GM19099 (cell line): ENCODE measurements around the gene ZNF638.

ENCODE experiments used
- POLR2A ChIP-seq: IDR thresholded peaks from 3 replicates; pipeline ENCODE4 v1.6.1; 2011; ENCODE audit warnings: low read depth; ENCODE audit not compliant: insufficient read length; ENCODE audit errors: extremely low read depth

ZNF638 gene

DNA sequence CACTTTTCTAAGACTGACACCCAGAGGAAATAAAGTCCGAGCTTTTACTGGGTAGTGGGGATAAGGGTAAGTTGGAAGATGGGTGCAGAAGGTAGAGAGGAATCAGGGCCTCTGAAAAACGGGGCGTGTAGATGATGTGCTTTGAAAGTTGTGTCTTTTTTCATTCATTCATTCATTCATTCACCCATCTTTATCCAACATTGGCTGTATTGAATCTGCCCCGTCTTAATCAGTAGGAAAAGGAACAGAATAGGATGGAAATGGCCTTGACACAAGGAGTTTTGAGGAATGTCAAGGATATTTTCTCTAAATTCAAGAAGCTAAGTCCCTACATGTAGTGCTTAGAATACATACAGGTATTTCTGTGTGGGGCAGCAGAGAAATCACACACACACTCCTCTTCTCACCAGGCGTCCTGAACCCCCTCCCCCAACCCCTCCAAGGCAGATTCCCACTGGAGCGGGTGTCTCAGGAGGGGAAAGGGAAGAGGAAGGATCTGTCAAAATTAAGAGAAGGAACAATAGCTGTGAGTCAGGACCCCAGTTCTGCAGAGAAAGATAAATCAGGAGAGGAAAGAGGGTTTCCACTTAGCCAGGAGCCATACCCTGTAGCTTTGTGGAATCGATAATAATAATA, 135.7 kb downstream of the ZNF638 start:
- no peak for TF ChIP-seq POLR2A

DNA sequence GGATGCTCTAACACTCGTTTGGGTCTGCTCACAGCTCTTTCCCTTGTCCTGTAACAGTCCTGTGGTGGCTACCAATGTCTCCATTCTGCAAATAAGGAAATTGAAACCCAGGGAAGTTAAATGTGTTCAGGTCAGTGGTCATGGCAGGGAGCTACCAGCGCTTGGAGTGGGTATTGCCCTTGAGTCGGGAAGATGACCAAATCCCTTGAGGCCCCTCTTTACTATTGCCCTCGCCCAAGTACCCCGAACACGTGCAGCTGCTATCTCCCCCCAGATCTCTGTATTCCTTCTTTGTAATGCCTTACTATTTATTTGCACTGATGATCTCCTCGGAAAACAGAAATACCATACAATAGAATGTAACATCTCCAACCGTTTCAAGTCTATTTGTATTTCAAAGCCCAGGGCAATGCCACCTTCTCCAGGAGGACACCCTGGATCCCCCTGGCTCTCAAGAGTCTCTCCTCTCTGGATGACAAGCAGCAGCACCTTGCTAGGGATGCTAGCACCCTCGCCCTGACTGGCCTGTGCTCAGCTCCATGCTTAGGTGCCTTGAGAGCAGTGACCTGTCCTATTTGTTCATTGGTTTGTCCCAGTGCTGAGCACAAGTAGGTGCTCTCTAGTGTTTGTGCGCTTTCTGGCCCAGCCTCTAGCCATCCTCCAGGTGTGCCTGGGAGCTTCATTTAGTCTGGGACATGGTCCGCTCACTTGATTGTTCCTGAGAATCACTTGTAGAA, 136.9 kb downstream of the ZNF638 start:
- TF ChIP-seq POLR2A: no peak

DNA sequence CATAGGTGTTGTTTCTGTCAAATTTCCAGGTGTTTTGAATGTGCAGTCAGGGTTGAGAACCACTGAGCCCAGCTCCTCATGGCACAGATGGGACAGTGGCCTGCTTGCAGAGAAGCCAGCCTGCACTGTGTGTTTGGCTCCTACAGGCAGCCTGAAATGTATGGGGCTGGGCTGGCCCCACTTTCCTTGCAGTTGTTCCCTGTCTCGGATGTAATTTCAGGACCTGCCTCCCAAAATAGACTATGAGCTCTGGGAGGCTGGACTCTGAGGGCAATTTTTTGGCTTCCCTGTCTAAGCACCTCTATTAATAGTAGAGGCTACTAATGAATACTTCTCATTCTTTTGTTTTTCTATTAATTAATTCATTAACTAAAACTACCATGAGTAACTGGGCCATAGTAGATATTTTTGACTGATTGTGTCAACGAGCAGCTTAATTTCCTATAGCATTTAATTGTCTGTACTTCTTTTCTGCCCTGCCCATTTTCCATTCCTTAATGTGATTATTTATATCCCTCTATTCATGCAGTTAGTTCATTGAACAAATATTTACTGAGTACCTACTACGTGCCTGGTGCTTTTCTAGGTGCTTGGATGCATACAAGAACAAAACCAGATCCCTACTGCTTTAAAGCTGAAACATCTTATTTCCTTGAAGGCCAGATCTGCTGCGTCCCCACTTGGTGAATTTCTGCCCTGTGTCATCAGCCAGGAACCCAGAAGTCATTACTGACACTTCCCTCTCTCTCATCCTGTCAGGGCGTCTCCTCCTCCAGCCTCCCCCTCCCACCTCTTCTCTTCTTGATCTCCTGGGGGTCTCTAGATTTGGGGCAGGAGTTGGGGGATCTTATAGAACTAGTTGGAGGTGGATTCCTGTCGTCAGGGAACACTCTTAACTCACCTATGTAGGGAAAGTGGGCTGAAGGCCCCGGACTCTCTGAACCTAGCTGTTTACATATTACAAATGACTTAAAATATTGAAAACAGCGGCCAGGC, 138.1 kb downstream of the ZNF638 start:
- TF ChIP-seq POLR2A: no peak

DNA sequence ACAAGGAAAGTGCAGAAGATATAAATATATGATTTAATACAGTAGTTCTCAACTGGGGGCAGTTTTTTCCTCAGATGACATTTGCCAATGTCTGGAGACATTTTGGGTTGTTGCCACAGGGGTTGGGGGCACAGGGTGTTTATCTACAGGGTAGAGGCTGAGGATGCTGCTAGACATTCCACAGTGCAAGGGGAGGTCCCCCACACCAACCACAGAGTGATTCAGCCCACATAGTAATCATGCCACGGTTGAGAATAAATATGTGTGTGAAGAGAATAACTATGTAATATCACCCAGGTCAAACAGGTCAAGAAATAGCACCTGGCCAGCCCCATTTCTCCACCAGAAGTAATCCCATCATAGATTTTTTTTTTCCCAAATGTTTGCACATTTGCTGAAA, 139.7 kb downstream of the ZNF638 start:
- TF ChIP-seq POLR2A: no peak

DNA sequence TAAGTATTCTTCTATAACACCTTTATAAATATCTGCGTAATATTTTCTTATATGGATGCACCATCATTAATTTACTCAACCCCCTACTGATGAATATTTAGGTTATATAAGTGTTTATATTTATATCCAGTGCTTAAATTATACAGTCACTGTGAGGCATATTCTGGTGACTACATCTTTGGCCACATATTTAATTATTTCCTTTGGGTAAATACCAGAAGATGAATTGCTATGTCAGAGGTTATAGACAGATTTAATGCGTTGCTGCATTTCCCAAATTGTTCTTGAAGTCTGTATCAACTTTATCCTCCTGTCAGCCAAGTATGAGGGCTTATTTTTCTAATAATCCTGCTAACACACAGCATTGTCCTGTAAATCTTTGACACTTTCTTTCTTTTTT, 140.4 kb downstream of the ZNF638 start:
- no peak for TF ChIP-seq POLR2A

DNA sequence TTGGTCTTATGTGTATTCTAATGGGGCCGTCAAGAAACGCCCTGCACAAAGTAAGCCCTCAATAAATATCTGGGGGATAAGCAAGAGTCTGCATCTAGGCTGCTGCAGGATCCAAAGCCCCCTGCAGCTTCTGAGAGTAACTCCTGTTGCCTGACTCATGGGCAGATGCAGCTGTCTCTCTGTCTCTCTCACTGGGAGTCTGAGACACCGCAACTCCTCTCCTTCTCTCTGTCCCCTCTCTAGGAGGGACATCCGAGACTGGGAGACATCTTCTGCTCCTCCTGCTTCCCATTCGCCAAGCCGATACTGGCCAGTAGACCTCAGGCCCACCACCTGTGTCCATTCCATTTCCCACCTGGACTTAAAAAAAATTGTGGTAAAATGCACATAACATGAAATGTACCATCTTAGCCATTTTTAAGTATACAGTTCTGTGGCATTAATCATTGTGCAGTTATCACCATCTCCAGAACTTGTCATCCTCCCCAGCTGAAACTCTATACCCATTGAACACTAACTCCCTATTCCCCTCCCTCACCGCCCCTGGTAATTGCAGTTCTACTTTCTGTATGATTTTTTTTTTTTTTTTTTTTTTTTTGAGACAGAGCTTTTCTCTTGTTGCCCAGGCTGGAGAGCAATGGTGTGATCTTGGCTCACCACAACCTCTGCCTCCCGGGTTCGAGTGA, 141.9 kb downstream of the ZNF638 start:
- no peak for TF ChIP-seq POLR2A

DNA sequence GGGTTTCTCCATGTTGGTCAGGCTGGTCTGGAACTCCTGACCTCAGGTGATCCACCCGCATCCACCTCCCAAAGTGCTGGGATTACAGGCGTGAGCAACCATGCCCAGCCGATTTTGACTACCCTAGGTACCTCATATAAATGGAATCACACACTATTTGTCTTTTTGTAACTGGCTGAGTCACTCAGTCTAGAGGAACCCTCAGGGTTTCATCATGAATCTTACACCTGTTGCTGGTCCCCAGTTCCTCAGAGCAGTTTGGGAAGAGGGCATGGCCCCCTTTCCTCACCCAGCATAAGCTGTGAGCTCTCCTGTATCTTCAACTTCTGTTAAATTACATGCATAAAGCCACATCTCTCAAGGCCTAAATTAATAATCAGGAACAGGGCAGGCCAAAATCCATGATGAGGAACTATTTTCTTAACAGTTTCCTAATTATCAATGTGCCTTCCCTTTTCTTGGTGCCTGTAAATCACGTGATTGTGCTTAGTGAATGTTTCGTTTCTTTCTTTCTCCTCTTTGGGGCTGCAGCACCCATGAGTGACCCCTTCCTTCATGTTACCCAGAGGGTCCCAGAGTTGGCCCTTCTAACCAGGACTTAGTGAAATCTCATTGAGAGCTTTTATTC, 142.6 kb downstream of the ZNF638 start:
- TF ChIP-seq POLR2A: no peak

DNA sequence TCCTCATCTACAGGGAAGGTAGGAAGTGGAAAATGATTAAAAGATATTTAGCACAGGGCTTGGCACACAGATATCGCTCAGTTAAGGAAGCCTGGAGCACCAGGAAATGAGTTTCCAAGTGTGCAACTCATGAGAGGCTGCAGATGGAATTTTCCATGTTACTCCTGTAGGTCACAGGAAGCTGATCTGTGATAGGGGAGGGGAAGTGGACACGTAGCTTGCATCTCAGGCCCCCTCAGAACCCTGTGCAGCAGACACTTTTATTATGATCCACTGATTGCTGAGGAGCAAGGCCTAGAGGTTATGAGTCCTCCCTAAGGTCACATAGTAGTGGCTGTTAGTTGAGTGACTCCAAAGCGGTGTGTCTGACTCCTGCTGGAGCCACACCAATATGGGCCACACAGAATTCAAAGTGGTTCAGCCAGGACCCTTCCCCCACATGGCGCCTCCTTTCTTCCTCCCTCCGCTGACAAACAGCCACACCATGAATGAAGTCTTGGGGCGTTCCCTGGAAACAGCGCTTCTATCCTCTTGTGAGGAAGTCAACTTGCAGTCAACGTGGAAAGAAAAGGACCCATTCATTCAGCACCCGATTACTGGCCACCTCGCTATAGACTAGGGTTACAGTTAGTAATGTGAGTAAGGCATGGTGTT, 143.3 kb downstream of the ZNF638 start:
- TF ChIP-seq POLR2A: no peak

DNA sequence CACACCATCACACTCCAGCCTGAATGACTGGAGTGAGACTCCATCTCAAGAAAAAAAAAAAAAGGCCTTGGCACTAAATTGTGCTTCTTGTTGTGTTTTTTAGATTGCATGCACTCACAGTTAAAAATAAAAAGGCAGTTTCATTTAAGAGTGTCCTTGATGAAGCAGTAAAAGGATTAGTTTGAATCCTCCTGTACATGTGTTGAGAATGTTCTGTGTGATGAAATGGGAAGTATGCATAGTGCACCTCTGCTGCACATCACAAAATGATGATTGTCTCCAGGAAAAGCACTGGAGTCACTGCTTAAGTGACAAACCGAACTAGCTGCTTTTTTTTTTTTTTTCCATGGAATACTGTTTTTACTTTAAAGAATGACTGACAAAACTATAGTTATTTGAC, 144.9 kb downstream of the ZNF638 start:
- no peak for TF ChIP-seq POLR2A

DNA sequence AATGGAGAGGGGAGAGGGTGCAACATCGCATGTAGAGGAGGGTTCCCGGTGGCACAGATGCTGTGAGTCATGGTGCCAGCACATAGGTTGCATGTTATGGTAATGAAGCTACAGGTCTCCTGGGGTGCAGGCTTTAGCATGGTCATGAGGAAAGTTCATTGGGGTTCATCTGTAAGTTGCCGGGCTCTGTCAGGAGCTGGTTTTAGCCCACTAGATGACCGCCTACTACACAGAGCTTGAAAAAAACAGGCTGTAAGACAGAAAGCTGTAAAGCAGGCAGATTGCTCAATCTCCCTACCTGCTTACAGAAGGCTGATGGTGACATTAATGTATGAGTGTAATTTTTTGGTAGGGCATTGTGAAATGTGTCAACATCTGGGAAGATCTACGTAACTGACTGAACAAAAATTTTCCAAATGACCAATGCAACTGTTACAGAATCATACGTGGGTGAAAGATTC, 145.7 kb downstream of the ZNF638 start:
- no peak for TF ChIP-seq POLR2A

DNA sequence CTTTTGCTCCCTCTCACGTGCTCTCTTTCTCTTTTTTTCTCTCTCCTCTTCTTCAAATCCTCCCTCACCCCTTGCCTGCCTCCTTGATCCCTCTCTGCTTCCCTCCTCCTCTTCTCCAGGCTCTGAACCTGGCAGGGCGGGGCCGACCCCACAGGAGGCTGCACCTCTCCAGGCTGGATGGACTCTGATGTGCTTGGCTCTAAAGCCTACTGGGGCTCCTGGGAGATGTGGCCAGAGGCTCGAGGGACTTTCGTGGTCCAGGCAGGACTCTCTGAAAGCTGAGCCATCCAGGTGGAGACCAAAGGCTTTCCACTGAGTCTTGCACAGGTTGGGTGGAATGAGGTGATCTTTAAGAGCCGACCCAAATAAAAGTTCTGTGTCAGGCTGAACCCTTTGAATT, 147.2 kb downstream of the ZNF638 start:
- TF ChIP-seq POLR2A: no peak

DNA sequence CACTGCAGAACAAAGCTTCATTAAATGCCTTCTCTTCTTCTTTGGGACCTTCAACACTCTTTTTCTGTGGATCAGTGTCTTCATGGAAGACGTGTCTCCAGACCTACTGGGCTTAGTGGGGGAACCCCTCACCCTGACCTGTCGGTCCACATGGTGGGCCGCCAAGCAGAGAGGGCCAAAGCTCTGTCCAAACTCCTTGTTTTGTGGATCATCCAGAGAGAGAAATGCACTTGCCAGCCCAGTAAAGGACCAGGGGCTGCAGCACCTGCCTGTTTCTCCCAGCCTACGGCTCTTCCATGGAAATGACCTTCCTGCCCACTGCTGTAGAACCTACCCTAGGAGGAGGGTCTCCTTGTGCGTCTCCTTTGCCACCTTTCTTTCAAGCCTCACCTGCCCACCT, 147.7 kb downstream of the ZNF638 start:
- no peak for TF ChIP-seq POLR2A

DNA sequence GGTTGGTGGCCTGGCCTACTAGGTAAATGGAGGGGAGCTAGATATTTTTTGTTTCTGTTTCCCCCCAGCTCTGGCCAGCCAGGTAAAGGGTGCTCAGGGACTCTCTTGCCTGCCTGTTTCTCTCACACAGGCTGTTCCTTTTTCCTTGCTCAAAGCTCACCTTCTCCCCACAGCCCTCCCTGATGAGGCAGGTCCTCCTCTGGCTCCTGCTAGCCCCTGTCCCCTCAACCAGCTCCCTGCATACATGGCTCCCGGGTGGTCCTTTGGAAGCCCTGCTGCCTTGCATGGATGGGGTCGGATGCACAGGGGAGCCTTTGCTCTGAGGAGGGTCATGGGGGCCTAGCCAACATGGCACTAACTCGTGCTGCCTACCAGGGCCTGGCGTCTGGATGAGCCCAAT, 149.5 kb downstream of the ZNF638 start:
- TF ChIP-seq POLR2A: no peak

DNA sequence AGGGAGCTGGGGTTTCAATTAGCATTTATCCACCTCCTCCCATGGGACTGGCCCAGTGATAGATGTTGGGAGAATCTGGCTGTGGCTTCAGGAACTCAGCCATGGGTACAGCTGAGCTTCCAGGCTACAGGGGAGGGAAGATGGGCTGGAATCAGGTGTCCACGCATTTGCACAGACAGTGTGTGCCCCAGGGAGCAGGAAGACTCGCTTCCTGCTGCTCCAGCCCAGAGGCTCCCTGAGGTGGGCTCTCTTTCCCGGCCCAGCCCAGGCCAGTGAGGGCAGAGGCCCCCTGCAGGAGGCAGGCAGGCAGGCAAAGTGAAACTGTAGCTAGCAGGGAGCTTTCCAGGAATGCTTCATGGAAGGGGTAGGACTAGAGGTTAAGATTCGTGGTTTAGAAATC, 150.5 kb downstream of the ZNF638 start:
- no peak for TF ChIP-seq POLR2A
